HepG2 (cell line): ENCODE measurements around the gene TLNRD1. TPM values are rescaled to one million over a fixed set of nuclear protein-coding genes. Genes with fewer than 3 reads are reported as not detected.

ENCODE experiments used
- CBFB ChIP-seq: sonication (generic); formaldehyde crosslinking; IDR thresholded peaks from 2 replicates; pipeline ENCODE4 v1.4.0; 2020; ENCODE audit warnings: missing genetic modification reagents
- HIC2 ChIP-seq: sonication (generic); formaldehyde crosslinking; IDR thresholded peaks from 2 replicates; pipeline ENCODE4 v1.9.0; 2022; ENCODE audit warnings: low read depth, missing genetic modification reagents
- KLF6 ChIP-seq: IDR thresholded peaks from 2 replicates; pipeline ENCODE4 v1.8.0; 2016; ENCODE audit warnings: missing biosample characterization, missing genetic modification reagents
- MAFK ChIP-seq, 2 experiments: IDR thresholded peaks in 1 of 2; conservative IDR thresholded peaks in 1 of 2; 2 replicates each; pipeline ENCODE4 v1.6.1; 2011; ENCODE audit warnings: improper control_type of control experiment in 2 of 2, low read length in 2 of 2
- NAIF1 ChIP-seq: sonication (generic); formaldehyde crosslinking; IDR thresholded peaks from 2 replicates; pipeline ENCODE4 v1.5.0; 2020; ENCODE audit warnings: mild to moderate bottlenecking, missing genetic modification reagents, borderline replicate concordance
- NR2F2 ChIP-seq: IDR thresholded peaks from 2 replicates; pipeline ENCODE4 v1.6.1; 2012; ENCODE audit warnings: low read depth, inconsistent platforms, borderline replicate concordance
- ONECUT2 ChIP-seq: sonication (generic); formaldehyde crosslinking; IDR thresholded peaks from 2 replicates; pipeline ENCODE4 v1.4.0; 2020; ENCODE audit warnings: missing genetic modification reagents
- RARG ChIP-seq: sonication (generic); formaldehyde crosslinking; IDR thresholded peaks from 2 replicates; pipeline ENCODE4 v1.4.0; 2020; ENCODE audit warnings: low read depth, mild to moderate bottlenecking, missing genetic modification reagents
- SMARCE1 ChIP-seq: fragments of 450-650 bp; IDR thresholded peaks from 2 replicates; pipeline ENCODE4 v1.6.1; 2017; ENCODE audit warnings: borderline replicate concordance
- TARDBP ChIP-seq: sonication (generic); formaldehyde crosslinking; IDR thresholded peaks from 2 replicates; pipeline ENCODE4 v1.8.0; 2022; ENCODE audit warnings: mild to moderate bottlenecking, missing genetic modification reagents
- ZGPAT ChIP-seq: IDR thresholded peaks from 2 replicates; pipeline ENCODE4 v1.6.1; 2016; ENCODE audit warnings: mild to moderate bottlenecking
- ZNF407 ChIP-seq: sonication (generic); formaldehyde crosslinking; IDR thresholded peaks from one replicate; pipeline ENCODE4 v1.5.1; 2020; ENCODE audit warnings: mild to moderate bottlenecking, missing genetic modification reagents; ENCODE audit errors: not compliant biosample characterization
- ZNF629 ChIP-seq: sonication (generic); formaldehyde crosslinking; conservative IDR thresholded peaks from 2 replicates; pipeline ENCODE4 v1.5.0; 2020; ENCODE audit warnings: missing genetic modification reagents
- ZNF800 ChIP-seq: sonication (generic); formaldehyde crosslinking; IDR thresholded peaks from 2 replicates; pipeline ENCODE4 v1.4.0; 2020; ENCODE audit warnings: missing genetic modification reagents
- polyA plus RNA-seq, 8 experiments: library from polyadenylated mRNA; depleted of rRNA in 3 of 8; stranded (reverse) in 7 of 8; unstranded in 1 of 8; fragments of >200 nt; fragmentation: Illumina TruSeq in 4 of 8; extraction: Trizol in 4 of 8; gene quantifications; 2 replicates each; pipeline versions ENCODE4 v1.2.1 to v1.2.3, GENCODE V29; 2011 to 2016; ENCODE audit warnings: low read depth in 4 of 8, missing spikeins in 1 of 8, mixed read lengths in 1 of 8; ENCODE audit not compliant: insufficient read depth in 1 of 8
- total RNA-seq, 5 experiments: library from RNA; depleted of rRNA; stranded (reverse); fragments of >200 nt; fragmentation: Illumina TruSeq; extraction: Trizol; gene quantifications; 2 replicates each; pipeline ENCODE4 v1.2.3, GENCODE V29; 2016; ENCODE audit warnings: low read depth in 1 of 5

TLNRD1 gene
- total and polyA plus RNA-seq, 2 of the 13 experiments (the other 11 are each of a cell fraction or from before 2014, with no cell fraction given) = 3.4 to 5.3 TPM

GRCh38 chr15:80989518-80990478, 10.9 kb upstream of the TLNRD1 start, which contains the start of gene MESD (continued):
- TF ChIP-seq HIC2 (no peak), ZNF407 (CRISPR knock-in tag) (peak; percentile 84), TARDBP (CRISPR knock-in tag) (peak; percentile 32; the same call in 1 of the 2 replicates), NR2F2 (no peak), ONECUT2 (CRISPR knock-in tag) (0 out of 2 replicates have a peak, but pooled peaks have one; percentile 13), RARG (CRISPR knock-in tag) (no peak), MAFK (conservative IDR thresholded peaks at IDR 0.05 in 1 of 2, IDR thresholded peaks at IDR 0.05 in 1 of 2; ENCODE audit: low read length in 2 of 2) (no peak), ZGPAT (peak; percentile 44; the same call in 1 of the 2 replicates), SMARCE1 (no peak), KLF6 (peak; percentile 56; the same call in 1 of the 2 replicates), ZNF629 (CRISPR knock-in tag) (no peak), CBFB (0 out of 2 replicates have a peak, but pooled peaks have one; percentile 50), ZNF800 (CRISPR knock-in tag) (peak; percentile 84; the same call in 1 of the 2 replicates), NAIF1 (peak; percentile 38)
